GM13977 (cell line): Measurements from ENCODE around the gene BCL11B.

Experiments used
- DNase-seq: peaks from one replicate; pipeline ENCODE4 v3.0.0; 2012; ENCODE audit warnings: low spot score
- in situ Hi-C: fragments of 300-500 bp; cut with MboI; formaldehyde crosslinking; loops from one replicate; pipeline ENCODE4 v1.12.0; 2022; ENCODE audit warnings: low sequenced_read_pairs, low pct_unique_long_range_greater_than_20kb, mixed read lengths, inconsistent platforms; ENCODE audit not compliant: unreplicated experiment
- TF ChIP-seq, protein P1 (sequence below): IDR thresholded peaks from 2 replicates; pipeline ENCODE4 v1.5.1; 2012; ENCODE audit warnings: mild to moderate bottlenecking, control low read depth; ENCODE audit not compliant: insufficient read depth; ENCODE audit errors: extremely low read depth, missing control alignments

BCL11B gene

DNA sequence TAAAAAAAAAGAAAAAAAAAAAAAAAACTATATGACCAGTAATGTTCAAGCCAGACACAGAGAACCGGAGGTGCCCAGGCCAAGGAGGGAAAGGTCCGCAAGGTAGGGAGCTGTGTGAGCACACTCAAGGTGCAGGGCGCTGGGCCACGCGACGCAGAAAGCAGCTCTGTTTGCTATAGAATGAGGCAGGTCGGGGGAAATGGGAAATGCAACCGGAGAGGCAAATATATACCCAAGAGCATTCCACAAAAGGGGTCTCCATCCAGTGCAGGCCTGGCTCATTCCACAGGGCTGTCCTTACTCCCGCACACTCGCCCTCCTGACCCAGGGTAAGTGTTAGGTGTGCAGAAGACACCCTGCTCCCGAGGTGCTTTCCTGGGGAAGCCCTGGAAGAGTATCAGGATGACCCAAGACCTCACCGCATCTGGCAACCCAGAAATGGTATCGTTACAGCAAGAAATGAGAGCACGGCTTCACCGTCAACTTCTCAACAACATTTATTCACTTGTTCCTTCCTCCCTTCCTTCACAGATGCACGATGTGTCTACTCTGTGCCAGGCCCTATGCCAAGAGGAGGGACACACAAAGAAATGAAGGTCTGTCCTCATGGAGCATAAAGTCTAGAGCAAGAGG is 86.4 kb downstream of the BCL11B start:
- TF ChIP-seq, protein P1, sequence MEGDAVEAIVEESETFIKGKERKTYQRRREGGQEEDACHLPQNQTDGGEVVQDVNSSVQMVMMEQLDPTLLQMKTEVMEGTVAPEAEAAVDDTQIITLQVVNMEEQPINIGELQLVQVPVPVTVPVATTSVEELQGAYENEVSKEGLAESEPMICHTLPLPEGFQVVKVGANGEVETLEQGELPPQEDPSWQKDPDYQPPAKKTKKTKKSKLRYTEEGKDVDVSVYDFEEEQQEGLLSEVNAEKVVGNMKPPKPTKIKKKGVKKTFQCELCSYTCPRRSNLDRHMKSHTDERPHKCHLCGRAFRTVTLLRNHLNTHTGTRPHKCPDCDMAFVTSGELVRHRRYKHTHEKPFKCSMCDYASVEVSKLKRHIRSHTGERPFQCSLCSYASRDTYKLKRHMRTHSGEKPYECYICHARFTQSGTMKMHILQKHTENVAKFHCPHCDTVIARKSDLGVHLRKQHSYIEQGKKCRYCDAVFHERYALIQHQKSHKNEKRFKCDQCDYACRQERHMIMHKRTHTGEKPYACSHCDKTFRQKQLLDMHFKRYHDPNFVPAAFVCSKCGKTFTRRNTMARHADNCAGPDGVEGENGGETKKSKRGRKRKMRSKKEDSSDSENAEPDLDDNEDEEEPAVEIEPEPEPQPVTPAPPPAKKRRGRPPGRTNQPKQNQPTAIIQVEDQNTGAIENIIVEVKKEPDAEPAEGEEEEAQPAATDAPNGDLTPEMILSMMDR: no peak
- in situ Hi-C loops: no loop called here
- DNase-seq: no peak

DNA sequence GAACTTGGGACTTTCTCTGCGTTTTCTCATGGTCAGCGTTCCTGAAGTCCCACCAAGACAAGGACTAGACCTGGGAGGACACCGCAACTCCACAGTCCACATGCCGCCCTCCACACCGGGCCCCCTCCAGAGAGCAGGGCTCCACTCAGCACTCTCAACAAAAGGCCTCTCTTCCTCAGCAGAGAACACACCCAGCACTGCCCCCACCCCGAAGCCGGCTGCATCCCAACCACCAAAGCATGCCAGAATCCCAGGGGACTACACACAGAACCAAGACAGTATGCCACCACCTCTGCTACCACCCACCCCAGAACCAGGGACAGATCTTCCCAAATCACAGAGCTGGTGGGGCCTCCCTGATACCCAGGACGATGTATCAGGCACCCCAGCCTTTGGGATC is 88.3 kb downstream of the BCL11B start:
- DNase-seq: no peak
- TF ChIP-seq, protein P1: no peak
- in situ Hi-C loops: no loop called here

DNA sequence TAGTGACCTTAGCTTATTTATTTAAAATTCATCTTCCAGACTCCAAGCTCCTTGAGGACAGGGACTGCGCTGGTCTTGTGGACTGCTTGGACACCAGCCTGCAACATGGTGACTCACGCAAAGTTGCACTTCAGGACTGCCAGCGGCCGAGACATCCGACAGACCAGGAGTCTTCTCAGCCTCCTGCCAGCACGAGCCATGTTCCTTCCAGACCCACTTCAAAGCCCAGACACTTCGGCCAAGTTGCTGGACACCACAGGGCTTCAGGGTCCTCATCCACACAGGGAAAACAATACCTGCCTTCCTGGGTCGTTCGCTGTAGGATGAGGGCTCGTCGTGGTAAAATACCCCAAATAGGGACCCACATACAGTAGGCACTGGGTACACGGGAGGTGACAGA is 88.7 kb downstream of the BCL11B start:
- no peak for DNase-seq
- in situ Hi-C loops: no loop called here
- TF ChIP-seq, protein P1: no peak

DNA sequence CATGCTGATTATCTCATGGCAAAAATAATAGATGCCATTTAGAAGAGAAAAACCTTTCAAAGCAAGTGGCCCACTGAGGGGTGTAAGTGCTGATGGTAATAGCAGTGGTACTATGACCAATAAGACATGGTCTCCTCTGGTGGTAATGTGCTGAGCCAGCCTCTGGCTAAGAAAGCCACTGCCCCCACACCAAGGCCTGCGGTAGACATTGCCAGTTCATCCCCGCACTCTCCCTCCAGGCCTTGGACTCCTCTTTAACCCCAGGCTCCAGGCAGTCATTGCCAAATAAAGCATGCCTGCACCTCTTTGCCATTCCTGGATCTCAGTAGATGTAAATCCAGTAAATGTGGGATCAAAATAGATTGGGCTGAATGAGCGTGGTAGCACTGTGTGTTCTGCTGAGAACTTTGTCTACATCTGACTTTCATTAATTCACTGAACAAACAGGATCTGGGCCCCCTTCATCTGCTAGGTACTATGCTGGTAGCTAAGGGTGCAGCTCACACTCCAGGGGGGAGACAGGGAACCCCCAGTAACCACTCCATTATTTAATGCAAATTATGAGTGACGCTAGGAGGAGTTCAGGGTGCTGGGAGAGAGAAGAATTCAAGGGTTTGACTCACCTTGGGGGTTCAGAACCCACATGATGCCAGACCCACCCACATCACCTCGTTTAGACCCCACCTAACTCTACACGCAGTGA is 89.3 kb downstream of the BCL11B start:
- no peak for DNase-seq
- in situ Hi-C loops: no loop called here
- TF ChIP-seq, protein P1: no peak

DNA sequence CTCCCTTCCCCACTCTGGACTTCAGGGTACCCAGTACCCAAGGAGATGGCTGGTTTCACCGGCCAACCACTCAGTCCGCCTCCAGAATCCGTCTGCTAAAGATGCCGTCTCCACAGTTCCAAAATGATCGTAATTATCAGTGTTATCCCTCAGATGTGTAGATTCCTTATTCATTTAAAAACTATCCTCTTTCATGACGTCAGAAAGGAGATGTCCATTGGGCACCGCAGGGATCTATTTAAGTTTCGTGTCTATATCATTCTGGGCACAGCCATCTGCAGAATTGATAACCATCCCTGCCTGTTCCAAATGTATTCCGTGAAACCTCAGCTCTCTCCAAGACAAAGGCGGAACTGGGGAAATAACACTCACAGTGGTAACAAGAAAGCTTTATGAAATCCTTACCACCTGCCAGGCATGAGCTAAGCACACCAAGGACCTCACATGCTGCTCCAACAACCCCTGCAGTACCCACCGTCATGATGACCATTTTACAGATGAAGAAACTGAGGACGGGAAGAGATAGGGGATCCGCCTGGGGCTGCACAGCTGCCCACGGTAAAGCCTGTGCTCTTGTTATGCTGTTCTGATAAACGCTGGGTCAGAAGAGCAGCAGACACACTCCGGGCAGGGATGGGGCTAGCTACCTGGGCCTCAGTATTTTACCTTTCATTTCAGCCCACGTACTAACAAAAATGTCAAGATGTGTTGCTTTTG is 90.0 kb downstream of the BCL11B start:
- in situ Hi-C loops: no loop called here
- DNase-seq: no peak
- TF ChIP-seq, protein P1: no peak

DNA sequence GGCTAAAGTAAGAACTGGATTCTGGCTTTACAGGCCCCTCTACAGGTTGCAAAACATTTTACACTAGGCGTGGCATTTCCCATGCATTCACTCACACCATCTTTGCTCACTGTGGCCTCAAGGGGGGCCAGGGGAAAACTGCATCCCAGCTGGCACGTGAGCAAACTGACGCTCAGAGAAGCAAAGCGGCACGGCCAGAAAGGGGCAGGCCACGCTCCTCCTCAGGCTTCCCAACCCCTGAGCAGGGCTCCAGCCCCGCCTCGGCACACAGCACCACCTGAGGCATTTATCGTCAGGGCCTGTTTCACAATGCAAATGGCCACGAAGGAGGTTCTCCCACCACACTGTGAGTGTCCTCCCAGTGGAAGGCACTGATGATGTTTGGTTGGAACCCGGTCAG is 90.8 kb downstream of the BCL11B start:
- TF ChIP-seq, protein P1: no peak
- in situ Hi-C loops: no loop called here
- DNase-seq: no peak
